ENCODE measurements around the gene DNAJC16.
"Not testable (repeated sequence)": the region's sequence is repeated elsewhere in the genome, so short reads cannot be mapped to it uniquely, and the experiment has no call there.

GRCh38 chr1:15521206-15521906 lies 5.3 kb upstream of the DNAJC16 start:
- TF ChIP-seq ZNF211 (tag by site-specific recombination; IDR thresholded peaks at IDR 0.05; ENCODE audit: low read depth); CTCF (tag by site-specific recombination; IDR thresholded peaks at IDR 0.05): not testable (repeated sequence)
